IPS-NIHi7 (cell line): ENCODE results near the gene SLC41A1.
"Not testable (repeated sequence)": the region's sequence is repeated elsewhere in the genome, so short reads cannot be mapped to it uniquely, and the experiment has no call there.

Experiments
- DNase-seq: peaks from one replicate; pipeline ENCODE4 v3.0.0; 2012; ENCODE audit warnings: mixed read lengths; ENCODE audit errors: extremely low spot score

The SLC41A1 gene

GRCh38 chr1:205812878-205813754, at the start of gene SLC41A1:
Gene SLC41A1, minus strand, starts transcription at chr1:205813198. Its CDS starts 2,757 bp downstream, at chr1:205810441.
- peak; percentile 99 for DNase-seq

- DNase-seq: no peak
Measured at GRCh38 chr1:205861540-205861939, 48.5 kb upstream of the SLC41A1 start.

- no peak for DNase-seq
Measured at GRCh38 chr1:205858141-205858961, 45.4 kb upstream of the SLC41A1 start.

- not testable (repeated sequence) for DNase-seq
Measured at GRCh38 chr1:205857501-205857900, 44.5 kb upstream of the SLC41A1 start.

GRCh38 chr1:205856433-205856832, 43.4 kb upstream of the SLC41A1 start:
- DNase-seq: no peak

- DNase-seq: no peak
Measured at GRCh38 chr1:205852969-205853368, 40.0 kb upstream of the SLC41A1 start.

- no peak for DNase-seq
Measured at GRCh38 chr1:205851993-205852392, 39.0 kb upstream of the SLC41A1 start.

- peak; percentile 73 for DNase-seq
Measured at GRCh38 chr1:205849619-205850355, 36.8 kb upstream of the SLC41A1 start, which contains the start of gene PM20D1. Gene PM20D1, minus strand, starts transcription at chr1:205850132. Its CDS starts 60 bp downstream, at chr1:205850072.

GRCh38 chr1:205843036-205843859, 30.2 kb upstream of the SLC41A1 start:
- no peak for DNase-seq

GRCh38 chr1:205842229-205842628, 29.2 kb upstream of the SLC41A1 start:
- DNase-seq: no peak

GRCh38 chr1:205840146-205840923, 27.3 kb upstream of the SLC41A1 start:
- DNase-seq: no peak

- no peak for DNase-seq
Measured at GRCh38 chr1:205837382-205837970, 24.5 kb upstream of the SLC41A1 start.

- peak; percentile 8 for DNase-seq
Measured at GRCh38 chr1:205834751-205835150, 21.8 kb upstream of the SLC41A1 start.

GRCh38 chr1:205832326-205832751, 19.3 kb upstream of the SLC41A1 start:
- DNase-seq: no peak

GRCh38 chr1:205827623-205828022, 14.6 kb upstream of the SLC41A1 start:
- DNase-seq: peak; percentile 51

GRCh38 chr1:205826995-205827394, 14.0 kb upstream of the SLC41A1 start:
- no peak for DNase-seq

- DNase-seq: no peak
Measured at GRCh38 chr1:205826016-205826806, 13.2 kb upstream of the SLC41A1 start.

- no peak for DNase-seq
Measured at GRCh38 chr1:205824180-205824579, 11.2 kb upstream of the SLC41A1 start.

- not testable (repeated sequence) for DNase-seq
Measured at GRCh38 chr1:205823260-205823659, 10.3 kb upstream of the SLC41A1 start.
